MG63 (cell line): Measurements from ENCODE around the gene PROM1. TPM values are rescaled to one million over a fixed set of nuclear protein-coding genes. Genes with fewer than 3 reads are reported as not detected.

Source experiments
- DNase-seq: peaks from one replicate; pipeline ENCODE4 v3.0.0-alpha.2; 2020
- H3K27me3 ChIP-seq: fragments of 250-450 bp; sonication (Bioruptor Pico); 2 replicates; pipeline ENCODE4 v1.5.1; 2020; ENCODE audit warnings: mild to moderate bottlenecking, moderate library complexity
- H3K36me3 ChIP-seq: fragments of 250-450 bp; sonication (Bioruptor Pico); 2 replicates; pipeline ENCODE4 v1.5.1; 2020; ENCODE audit warnings: mild to moderate bottlenecking, moderate library complexity
- H3K4me3 ChIP-seq: fragments of 250-450 bp; sonication (Bioruptor Pico); 2 replicates; pipeline ENCODE4 v1.5.1; 2020; ENCODE audit warnings: mild to moderate bottlenecking, moderate library complexity
- H3K9me3 ChIP-seq: fragments of 250-450 bp; sonication (Bioruptor Pico); 2 replicates; pipeline ENCODE4 v1.5.1; 2020; ENCODE audit warnings: mild to moderate bottlenecking, moderate library complexity
- total RNA-seq: library from RNA; depleted of rRNA; stranded (reverse); fragments of >200 nt; shearing (Covaris generic); gene quantifications from 2 replicates; pipeline ENCODE4 v1.2.3, GENCODE V29; 2014; ENCODE audit warnings: low replicate concordance

Gene PROM1
- total RNA-seq, 1 experiment from 2014 or later: not detected

- Histone ChIP-seq H3K36me3 (no peaks in the 10 kb centered on the region), H3K9me3 (no peaks in the 10 kb centered on the region), H3K4me3 (no peak overlapping the region), H3K27me3 (no peaks in the 10 kb centered on the region)
- DNase-seq: no peak
Observed at GRCh38 chr4:15958562-15958961, 125.3 kb downstream of the PROM1 start.

DNA sequence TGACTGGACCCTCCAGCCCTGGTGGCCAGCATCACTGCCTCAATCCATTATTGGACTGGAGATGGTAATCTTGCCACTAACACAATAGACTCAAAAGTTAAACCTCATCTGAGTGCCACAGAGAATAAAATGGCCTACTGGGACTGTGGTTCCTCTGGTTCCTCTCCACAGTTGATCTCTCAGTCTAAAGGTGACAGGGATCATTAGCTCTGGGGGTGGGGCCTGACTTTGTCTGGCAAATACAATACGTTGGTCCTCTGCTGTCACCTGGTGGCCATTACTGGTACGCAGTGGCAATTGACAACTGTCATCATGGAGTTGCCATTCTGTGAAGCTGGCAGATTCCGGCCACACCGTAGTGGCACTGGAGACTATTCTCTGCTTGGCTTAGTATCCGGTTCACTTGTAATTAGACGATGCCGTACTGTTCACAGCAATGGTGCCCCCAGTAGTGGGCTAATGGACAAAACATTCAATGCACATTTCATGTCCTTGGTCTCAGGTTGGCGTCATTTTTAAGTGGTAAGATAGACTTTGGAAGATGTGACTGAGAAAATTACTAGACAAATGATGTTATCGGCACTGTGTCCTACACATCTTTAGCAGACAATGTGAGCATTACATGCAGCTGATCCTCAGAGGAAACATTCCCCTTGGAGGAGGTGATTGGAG is 127.5 kb downstream of the PROM1 start:
- no peaks in the 10 kb centered on the region for H3K36me3 ChIP-seq
- no peaks in the 10 kb centered on the region for H3K27me3 ChIP-seq
- peak; percentile 35 for DNase-seq
- no peaks in the 10 kb centered on the region for H3K9me3 ChIP-seq
- no peak overlapping the region for H3K4me3 ChIP-seq

DNA sequence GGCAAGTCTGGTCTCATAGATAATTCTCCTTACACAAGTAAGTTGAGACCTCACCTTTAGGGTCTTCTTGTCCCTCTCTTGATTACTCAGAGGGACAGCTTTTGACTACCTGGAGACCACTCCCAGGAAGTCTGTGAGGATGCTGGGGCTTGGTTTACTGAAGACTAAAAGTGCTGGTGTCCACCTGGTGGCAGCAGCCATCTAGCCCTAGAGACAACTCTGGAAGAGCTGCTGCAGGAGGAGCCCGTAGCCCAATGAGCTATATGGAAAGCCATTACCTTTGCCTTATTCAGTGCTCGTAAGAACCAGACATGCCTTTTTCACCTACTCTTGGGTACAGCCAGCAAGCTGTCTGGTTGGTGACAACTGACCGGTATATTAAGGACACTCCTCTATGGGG is 128.2 kb downstream of the PROM1 start:
- no peak for DNase-seq
- Histone ChIP-seq H3K36me3 (no peaks in the 10 kb centered on the region), H3K9me3 (no peaks in the 10 kb centered on the region), H3K27me3 (no peaks in the 10 kb centered on the region), H3K4me3 (no peak overlapping the region)

DNA sequence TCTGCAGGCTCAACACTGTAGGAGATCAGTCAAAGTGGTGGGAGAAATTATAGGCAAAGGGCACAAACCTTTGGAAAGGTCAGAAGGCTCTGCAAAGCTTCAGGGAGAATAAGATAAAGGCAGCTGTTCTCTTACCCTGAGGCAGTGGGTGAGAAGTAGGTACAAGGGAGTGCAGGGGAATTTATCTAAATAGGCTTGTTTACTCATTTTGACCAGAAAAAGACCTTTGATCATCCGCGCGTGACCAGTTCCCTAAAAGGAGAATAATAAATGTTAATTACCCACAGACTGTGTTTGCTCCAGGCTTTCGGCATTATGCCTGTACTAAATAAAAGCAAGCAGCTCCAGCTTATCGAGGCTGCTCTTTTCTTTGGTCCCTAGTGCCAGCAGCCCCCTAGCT is 130.2 kb downstream of the PROM1 start:
- no peaks in the 10 kb centered on the region for H3K27me3 ChIP-seq
- H3K4me3 ChIP-seq: no peak overlapping the region
- DNase-seq: no peak
- no peaks in the 10 kb centered on the region for H3K9me3 ChIP-seq
- no peaks in the 10 kb centered on the region for H3K36me3 ChIP-seq

DNA sequence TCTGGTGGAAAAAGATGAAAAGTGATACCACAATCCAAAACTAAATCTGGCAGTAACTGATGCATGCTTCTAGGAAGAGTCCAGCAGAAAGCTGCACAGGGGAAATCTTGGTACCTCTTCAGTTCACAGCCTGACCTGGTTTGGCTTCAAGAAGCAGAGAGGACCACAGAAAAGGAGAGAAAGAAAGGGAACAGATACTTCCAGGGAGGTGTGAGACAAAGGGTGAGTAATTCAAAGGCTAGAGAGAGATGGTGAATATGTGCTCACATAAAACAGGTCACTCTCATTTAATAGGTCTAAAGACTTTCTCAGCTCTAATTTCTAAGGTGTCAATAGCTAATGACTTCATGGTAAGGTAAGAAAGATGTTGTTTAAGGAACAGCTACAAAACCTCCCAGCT is 132.0 kb downstream of the PROM1 start:
- no peak overlapping the region for H3K4me3 ChIP-seq
- H3K9me3 ChIP-seq: no peaks in the 10 kb centered on the region
- no peaks in the 10 kb centered on the region for H3K27me3 ChIP-seq
- DNase-seq: no peak
- H3K36me3 ChIP-seq: no peaks in the 10 kb centered on the region

DNA sequence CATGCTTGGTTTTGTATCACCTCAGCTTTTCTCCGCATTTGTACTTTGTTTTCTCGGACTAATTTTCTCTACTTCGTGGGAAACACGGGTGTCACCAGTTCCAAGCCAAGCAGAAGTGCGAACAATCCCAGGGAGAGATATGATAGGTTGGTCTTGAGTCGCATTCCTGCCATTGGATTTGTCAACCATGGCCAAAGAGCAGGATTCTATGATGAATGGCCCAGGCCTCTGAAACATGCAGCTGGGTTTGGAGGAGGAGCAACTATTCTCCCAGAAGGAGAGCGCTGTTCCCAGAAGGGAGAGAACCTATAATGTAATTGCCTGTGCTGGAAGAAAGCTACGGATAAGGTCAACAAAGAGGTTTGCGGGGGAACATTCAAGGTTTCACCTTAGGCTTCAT is 135.0 kb downstream of the PROM1 start:
- DNase-seq: no peak
- Histone ChIP-seq H3K9me3 (no peaks in the 10 kb centered on the region), H3K4me3 (no peak overlapping the region), H3K27me3 (no peaks in the 10 kb centered on the region), H3K36me3 (no peaks in the 10 kb centered on the region)

DNA sequence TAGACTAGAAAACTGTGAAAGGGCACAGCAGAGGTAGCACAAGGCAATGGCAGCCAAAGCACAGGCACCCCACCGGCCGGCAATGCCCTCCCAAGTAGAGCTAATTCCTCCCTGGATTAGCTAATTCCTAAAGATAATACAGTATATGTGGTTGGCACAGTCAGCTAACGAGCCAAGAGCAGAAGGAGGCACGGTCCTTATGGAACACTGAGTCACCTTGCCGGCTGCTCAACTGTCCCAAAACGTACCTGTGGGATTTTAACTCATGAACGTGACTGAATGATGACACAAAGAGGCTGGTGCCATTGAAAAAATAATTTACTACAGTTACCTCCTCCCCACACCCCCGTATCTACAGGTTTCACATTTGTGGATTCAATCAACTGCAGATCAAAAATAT is 136.1 kb downstream of the PROM1 start:
- H3K9me3 ChIP-seq: no peaks in the 10 kb centered on the region
- no peaks in the 10 kb centered on the region for H3K27me3 ChIP-seq
- H3K36me3 ChIP-seq: no peaks in the 10 kb centered on the region
- DNase-seq: no peak
- H3K4me3 ChIP-seq: no peak overlapping the region

DNA sequence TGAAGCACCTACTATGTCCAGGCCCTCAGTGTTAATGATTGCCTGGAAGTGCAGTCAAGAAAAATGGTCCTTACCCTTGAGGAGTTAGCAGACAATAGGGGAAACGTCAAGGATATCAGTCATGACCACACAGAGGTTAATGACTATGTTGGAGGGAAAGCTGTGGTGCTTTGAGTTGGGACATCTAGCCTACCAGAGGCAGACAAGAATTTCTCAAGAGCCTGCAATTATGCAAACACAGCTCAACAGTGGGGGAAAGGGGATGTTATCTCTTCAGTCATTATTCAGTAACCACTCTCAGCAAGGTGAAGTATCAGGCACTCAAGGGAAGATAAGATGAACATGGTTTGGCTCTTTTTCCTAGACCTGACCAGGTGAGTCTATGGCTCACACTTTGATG is 138.3 kb downstream of the PROM1 start:
- DNase-seq: no peak
- Histone ChIP-seq H3K9me3 (no peaks in the 10 kb centered on the region), H3K4me3 (no peak overlapping the region), H3K27me3 (no peaks in the 10 kb centered on the region), H3K36me3 (no peaks in the 10 kb centered on the region)

DNA sequence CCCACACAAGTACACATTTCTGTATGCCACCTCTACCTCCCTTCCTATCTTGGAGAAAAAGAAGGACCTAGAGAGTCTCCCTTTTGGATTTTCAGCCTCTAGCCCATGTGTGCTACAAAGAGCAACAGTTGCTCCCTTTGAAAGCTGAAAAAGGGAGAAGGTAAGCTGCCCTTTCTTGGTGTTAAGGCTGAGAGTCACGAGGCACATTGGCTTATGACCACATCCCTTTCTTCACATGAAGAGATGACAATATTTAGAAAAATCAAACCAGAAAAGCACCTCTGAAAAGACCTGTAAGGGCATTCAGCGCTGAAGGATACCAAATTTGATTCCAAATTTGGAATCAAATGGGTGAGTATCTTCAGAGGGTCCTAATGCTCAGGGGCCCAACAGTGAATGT is 138.9 kb downstream of the PROM1 start:
- Histone ChIP-seq H3K9me3 (no peaks in the 10 kb centered on the region), H3K36me3 (no peaks in the 10 kb centered on the region), H3K4me3 (no peak overlapping the region), H3K27me3 (no peaks in the 10 kb centered on the region)
- DNase-seq: no peak

GRCh38 chr4:15942283-15942682 is 141.5 kb downstream of the PROM1 start:
- no peaks in the 10 kb centered on the region for H3K9me3 ChIP-seq
- no peak for DNase-seq
- H3K27me3 ChIP-seq: no peaks in the 10 kb centered on the region
- no peak overlapping the region for H3K4me3 ChIP-seq
- no peaks in the 10 kb centered on the region for H3K36me3 ChIP-seq

- no peak within 1 kb of the TSS for H3K4me3 ChIP-seq
- H3K27me3 ChIP-seq: no peaks in the 10 kb centered on the region
- no peak for DNase-seq
- H3K36me3 ChIP-seq: no peaks in the 10 kb centered on the region
- H3K9me3 ChIP-seq: no peaks in the 10 kb centered on the region
Observed at GRCh38 chr4:15938640-15939039, 145.2 kb downstream of the PROM1 start, which contains the start of gene FGFBP1. Gene FGFBP1, minus strand, starts transcription at chr4:15938740. Its CDS starts 2,108 bp downstream, at chr4:15936632.

DNA sequence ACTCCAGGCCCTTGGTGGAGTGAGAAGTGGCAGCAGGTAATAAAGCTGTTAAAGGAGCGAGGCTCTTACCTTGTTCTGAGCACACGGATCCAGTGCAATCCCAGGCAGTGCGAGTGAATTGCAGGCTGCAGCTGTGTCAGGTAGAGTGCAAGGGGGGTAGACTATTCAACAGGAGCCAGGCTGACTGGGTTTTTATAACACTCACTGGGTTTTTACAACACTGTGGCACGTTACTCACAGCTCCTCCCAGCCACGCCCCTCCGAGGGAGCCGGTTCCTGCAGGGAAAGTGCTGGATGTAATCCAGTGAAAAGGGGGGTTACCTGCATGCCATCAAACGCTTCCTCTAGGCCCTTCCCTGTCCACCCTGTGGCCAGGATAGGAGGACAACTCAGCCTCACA is 145.6 kb downstream of the PROM1 start:
- H3K4me3 ChIP-seq: no peak overlapping the region
- no peaks in the 10 kb centered on the region for H3K9me3 ChIP-seq
- no peaks in the 10 kb centered on the region for H3K27me3 ChIP-seq
- H3K36me3 ChIP-seq: no peaks in the 10 kb centered on the region
- DNase-seq: no peak

GRCh38 chr4:15936495-15936894 is 147.3 kb downstream of the PROM1 start:
- H3K4me3 ChIP-seq: no peak overlapping the region
- H3K36me3 ChIP-seq: no peaks in the 10 kb centered on the region
- H3K9me3 ChIP-seq: no peaks in the 10 kb centered on the region
- no peaks in the 10 kb centered on the region for H3K27me3 ChIP-seq
- DNase-seq: no peak

GRCh38 chr4:15935504-15936402 is 148.1 kb downstream of the PROM1 start:
- no peak overlapping the region for H3K4me3 ChIP-seq
- no peak for DNase-seq
- no peaks in the 10 kb centered on the region for H3K36me3 ChIP-seq
- no peaks in the 10 kb centered on the region for H3K9me3 ChIP-seq
- H3K27me3 ChIP-seq: no peaks in the 10 kb centered on the region

- no peaks in the 10 kb centered on the region for H3K36me3 ChIP-seq
- H3K27me3 ChIP-seq: no peaks in the 10 kb centered on the region
- H3K4me3 ChIP-seq: no peak overlapping the region
Observed at GRCh38 chr4:15934259-15934658, 149.6 kb downstream of the PROM1 start.

DNA sequence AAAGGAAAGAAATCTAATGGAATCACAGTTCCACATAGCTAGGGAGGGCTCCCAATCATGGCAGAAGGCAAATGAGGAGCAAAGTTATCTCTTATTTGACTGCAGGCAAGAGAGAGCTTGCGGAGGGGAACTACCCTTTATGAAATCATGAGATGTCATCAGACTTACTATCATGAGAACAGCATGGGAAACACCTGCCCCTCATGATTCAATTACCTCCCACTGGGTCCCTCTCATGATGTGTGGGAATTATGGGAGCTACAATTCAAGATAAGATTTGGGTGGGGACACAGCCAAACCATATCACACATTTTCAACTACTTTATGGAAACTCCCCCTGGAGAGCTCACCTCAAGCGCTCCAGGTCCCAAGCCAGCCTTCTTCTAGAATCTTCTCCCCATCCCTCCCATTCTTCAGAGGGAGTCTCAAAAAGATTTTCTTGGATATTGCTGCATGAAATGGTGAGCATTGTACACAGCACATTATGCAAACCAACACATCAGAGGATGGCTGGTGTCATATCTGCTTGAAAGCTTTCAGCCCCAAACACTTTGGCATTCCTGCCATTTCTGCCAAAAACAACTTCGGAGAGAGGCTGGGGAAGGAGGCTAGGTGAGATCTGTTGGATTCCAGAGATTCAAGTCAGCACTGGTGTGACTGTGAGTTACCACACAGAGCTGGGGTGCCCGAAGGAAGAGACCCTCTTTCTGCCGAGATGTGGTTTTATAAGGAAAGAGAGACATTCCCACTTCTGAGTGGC is 152.2 kb downstream of the PROM1 start:
- no peaks in the 10 kb centered on the region for H3K36me3 ChIP-seq
- H3K9me3 ChIP-seq: no peaks in the 10 kb centered on the region
- no peaks in the 10 kb centered on the region for H3K27me3 ChIP-seq
- no peak overlapping the region for H3K4me3 ChIP-seq
- DNase-seq: no peak

More at GRCh38 chr4:15934259-15934658, 149.6 kb downstream of the PROM1 start:
- DNase-seq: no peak
- no peaks in the 10 kb centered on the region for H3K9me3 ChIP-seq

DNA sequence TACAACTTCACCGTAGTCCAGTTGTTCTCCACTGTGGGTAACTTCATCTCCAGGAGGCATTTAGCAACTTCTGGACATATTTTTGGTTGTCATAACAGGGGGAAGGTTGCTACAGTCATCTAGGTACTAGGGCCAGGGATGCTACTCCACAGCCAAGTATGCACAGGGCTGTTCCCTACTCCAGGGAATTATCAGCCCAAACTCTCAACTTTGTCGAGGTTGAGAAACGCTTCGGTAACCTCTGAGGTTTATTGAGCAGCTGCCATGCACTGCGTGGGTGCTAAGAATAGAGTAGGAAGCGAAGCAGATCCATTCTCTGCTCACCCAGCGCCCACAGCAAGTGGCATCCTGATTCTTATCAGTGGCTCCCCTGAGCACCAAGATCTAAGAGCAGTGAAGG is 153.5 kb downstream of the PROM1 start:
- H3K9me3 ChIP-seq: no peaks in the 10 kb centered on the region
- no peak overlapping the region for H3K4me3 ChIP-seq
- no peaks in the 10 kb centered on the region for H3K27me3 ChIP-seq
- no peak for DNase-seq
- H3K36me3 ChIP-seq: no peaks in the 10 kb centered on the region
